GM10248 (cell line): ENCODE results near the gene HAL.
A peak's percentile ranks its signal among the peaks of the same experiment; 100 is the strongest.

ENCODE experiments used
- CTCF ChIA-PET: fragments of 300-600 bp; sonication (Branson Sonifier 250); formaldehyde crosslinking; extraction: SDS; loops from one replicate; lab custom pipeline; 2021; ENCODE audit warnings: antibody characterized with exemption; lab: Yijun Ruan, JAX
- POLR2A ChIA-PET: fragments of 350-650 bp; sonication (Branson Sonifier 250); formaldehyde crosslinking; extraction: SDS; loops from one replicate; lab custom pipeline; 2020; ENCODE audit warnings: antibody characterized with exemption; lab: Yijun Ruan, JAX
- DNase-seq: peaks from one replicate; pipeline ENCODE4 v3.0.0; 2012; ENCODE audit errors: extremely low spot score
- CTCF ChIP-seq: IDR thresholded peaks from 2 replicates; pipeline ENCODE4 v1.5.1; 2012; ENCODE audit warnings: mild to moderate bottlenecking, low read depth; ENCODE audit errors: extremely low read depth, missing control alignments, control extremely low read depth

HAL gene

GRCh38 chr12:95962222-95962621 lies 33.9 kb downstream of the HAL start:
- ChIA-PET POLR2A (no interaction called here), CTCF (interaction anchor here (1.0 to 1.9 kb wide), 3 partner anchors 16 to 44 kb away, joined by 3 to 5 read pairs (median 5); no protein-coding TSS in a partner anchor)
- DNase-seq, result no peak
- TF ChIP-seq CTCF, result no peak

GRCh38 chr12:95960241-95960640 lies 35.9 kb downstream of the HAL start:
- CTCF ChIA-PET, result interaction anchor here (1.3 to 3.3 kb wide), 3 partner anchors 39 to 43 kb away, joined by 3 to 12 read pairs (median 7); no protein-coding TSS in a partner anchor
- TF ChIP-seq CTCF, result no peak
- DNase-seq, result no peak
- POLR2A ChIA-PET, result no interaction called here

- DNase-seq, result no peak
- peak; percentile 9 for TF ChIP-seq CTCF
- ChIA-PET POLR2A (interaction anchor here (0.5 kb wide), 1 partner anchor 88 kb away, joined by 3 read pairs; no protein-coding TSS in a partner anchor), CTCF (interaction anchor here (1.3 to 3.3 kb wide), 5 partner anchors 8 to 42 kb away, joined by 3 to 12 read pairs (median 4); no protein-coding TSS in a partner anchor)
Observed at GRCh38 chr12:95959107-95959506, 37.0 kb downstream of the HAL start.

- TF ChIP-seq CTCF, result no peak
- DNase-seq, result no peak
- ChIA-PET CTCF (interaction anchor here (1.4 to 4.8 kb wide), 3 partner anchors 15 to 18 kb away, joined by 4 to 34 read pairs (median 4); partner anchors contain the start of genes AMDHD1 and CCDC38), POLR2A (no interaction called here)
Observed at GRCh38 chr12:95956557-95957145, 39.5 kb downstream of the HAL start.

- ChIA-PET POLR2A (no interaction called here), CTCF (interaction anchor here (1.4 to 4.8 kb wide), 5 partner anchors 10 to 43 kb away, joined by 4 to 34 read pairs (median 5); partner anchors contain the start of genes AMDHD1 and CCDC38)
- TF ChIP-seq CTCF, result no peak
- DNase-seq, result no peak
Observed at GRCh38 chr12:95955549-95956159, 40.5 kb downstream of the HAL start.

- DNase-seq, result no peak
- ChIA-PET POLR2A (no interaction called here), CTCF (interaction anchor here (4.8 kb wide), 1 partner anchor 11 kb away, joined by 34 read pairs; the partner anchor contains the start of genes AMDHD1 and CCDC38)
- no peak for TF ChIP-seq CTCF
Observed at GRCh38 chr12:95953000-95953399, 43.1 kb downstream of the HAL start.
